Occipital lobe (tissue), 2 donors: ENCODE results near the gene STX1A. TPM values are rescaled to one million over a fixed set of nuclear protein-coding genes. Genes with fewer than 3 reads are reported as not detected.
A peak's percentile ranks its signal among the peaks of the same experiment; 100 is the strongest.
"Not testable (repeated sequence)": the region's sequence is repeated elsewhere in the genome, so short reads cannot be mapped to it uniquely, and the experiment has no call there.

Experiments
- DNase-seq: peaks from one replicate; lab custom pipeline; 2025; lab: John Stamatoyannopoulos, UW
- total RNA-seq: library from RNA; depleted of rRNA; stranded (reverse); fragments of >200 nt; gene quantifications from one replicate; pipeline ENCODE4 v1.2.3, GENCODE V29; 2014

The STX1A gene
- total RNA-seq, 1 donor from 2014 or later: 49.8 TPM

DNA sequence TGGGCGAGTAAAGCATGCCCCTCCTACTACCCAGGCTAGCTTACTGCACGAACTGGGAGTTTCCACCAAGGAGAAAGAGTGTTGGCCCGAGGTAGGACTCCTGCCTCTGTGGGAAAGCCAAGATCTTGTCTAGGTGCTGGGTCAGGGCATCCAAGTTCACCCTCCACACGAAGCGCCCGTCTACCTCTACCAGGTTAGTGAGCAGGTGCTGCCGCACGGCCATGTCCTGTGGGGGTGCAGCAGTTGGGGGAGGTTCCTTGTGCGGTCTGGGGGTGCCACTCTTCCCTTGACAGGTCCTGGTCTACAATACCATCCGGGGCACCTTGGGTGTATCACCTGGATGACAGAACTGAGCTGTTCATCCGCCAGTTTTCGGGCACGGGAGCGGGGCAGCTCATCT is 17.4 kb upstream of the STX1A start:
- DNase-seq: no peak

DNA sequence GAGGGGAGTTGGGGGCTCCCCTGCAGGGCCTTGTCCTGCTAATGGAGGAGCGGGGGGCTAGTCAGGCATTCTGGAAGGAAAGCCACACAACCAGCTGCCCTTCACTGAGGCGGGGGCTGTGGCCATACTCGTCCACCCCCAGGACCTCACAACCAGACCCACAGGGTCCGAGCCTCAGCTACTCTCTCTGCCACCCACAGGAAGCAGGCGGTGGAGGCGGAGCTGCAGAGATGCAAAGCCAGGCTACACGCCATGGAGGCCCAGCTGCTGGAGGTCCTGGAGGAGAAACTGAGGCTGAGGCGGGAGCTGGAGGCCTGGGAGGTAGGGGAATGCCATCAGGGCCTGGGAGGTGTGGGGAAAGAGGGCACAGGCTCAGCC is 16.0 kb upstream of the STX1A start:
- DNase-seq: no peak

DNA sequence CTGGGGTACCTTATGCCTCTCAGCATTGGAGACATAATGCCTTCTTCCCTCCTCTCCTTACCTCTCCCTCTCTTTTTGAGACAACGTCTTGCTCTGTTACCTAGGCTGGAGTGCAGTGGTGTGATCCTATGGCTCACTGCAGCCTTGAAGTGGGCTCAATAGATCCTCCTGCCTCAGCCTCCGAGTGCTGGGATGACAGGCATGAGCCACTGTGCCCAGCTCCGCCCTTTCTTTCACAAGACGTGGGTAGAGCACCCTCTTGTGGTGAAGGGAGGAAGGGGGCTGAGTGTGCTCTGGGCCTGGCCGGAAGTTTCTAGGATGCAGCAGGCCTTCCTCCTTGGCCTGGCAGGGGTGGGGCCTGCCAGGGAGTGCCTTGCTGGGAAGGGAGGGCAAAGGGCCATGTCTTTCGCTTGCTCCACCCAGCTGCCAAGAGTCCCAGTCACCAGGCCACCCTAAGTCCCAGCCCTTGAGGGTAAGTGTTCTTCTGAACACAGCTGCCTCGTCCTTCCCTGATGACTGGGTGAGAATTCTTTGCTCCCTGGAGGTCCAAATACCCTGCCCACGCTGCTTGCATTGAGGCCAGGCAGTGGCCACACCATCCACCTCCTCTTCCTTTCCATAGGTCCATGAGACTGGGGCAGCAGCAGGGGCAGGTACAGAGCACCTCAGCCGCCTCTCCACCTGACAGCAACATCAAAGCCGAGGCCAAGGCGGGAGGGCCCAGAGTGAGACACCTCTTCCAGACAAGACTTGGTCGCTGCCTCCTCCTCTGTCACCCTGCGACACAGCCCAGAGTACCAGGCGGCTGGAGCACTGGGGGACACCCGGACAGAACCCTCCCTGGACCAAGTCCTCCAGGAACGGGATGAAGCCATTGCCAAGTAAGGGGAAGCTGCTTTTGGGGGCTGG is 15.4 kb upstream of the STX1A start:
- peak; percentile 25 for DNase-seq

- no peak for DNase-seq
Measured at GRCh38 chr7:73732397-73732796, 12.9 kb upstream of the STX1A start.

DNA sequence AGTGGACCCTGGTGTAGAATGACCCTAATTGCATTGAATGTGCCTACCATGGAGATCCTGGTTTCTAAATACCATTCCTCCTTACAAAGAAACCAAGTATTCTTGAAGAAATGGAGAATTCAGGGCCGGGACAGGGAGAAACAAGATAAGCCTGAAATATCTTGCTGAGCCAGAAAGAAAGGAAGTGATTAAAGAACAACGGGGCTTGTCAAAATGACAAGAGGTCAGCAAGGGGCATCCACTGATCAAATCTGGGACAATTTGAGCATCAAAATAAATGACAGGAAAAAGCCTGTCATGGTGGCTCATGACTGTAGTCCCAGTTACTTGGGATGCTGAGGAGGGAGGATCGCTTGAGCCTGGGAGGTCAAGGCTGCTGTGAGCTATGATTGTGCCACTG is 11.0 kb upstream of the STX1A start:
- no peak for DNase-seq

GRCh38 chr7:73728551-73728950 is 9.1 kb upstream of the STX1A start:
- no peak for DNase-seq

GRCh38 chr7:73727952-73728351 is 8.5 kb upstream of the STX1A start:
- DNase-seq: no peak

DNA sequence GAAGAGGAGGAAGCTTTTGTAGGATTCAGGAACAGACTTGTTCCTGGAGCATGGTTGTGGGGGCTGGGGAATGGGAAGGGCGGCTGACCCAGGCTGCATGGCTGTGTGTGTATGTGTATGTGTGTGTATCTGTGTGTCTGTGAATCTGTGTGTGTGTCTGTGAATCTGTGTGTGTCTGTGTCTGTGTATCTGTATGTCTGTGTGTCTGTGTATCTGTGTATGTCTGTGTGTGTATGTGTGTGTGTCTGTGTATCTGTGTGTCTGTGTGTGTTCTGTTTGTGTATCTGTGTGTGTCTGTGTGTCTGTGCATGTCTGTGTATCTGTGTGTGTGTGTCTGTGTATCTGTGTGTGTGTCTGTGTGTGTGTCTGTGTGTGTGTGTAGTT is 6.6 kb upstream of the STX1A start:
- no peak for DNase-seq

DNA sequence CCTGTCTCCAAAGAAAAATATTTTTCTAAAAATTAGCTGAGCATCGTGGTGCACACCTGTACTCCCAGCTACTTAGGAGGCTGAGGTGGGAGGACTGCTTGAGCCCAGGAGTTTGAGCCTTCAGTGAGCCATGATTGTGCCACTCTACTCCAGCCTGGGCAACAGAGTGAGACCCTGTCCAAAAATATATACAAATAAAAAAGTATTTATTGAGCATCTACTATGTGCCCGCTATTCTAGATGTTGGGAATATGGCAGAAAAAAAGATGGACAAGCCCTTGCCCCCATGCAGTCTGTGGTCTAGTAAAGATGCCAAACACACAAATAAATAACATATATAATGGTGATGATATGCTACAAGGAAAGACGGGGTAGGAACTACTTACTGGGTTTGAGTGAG is 4.3 kb upstream of the STX1A start:
- DNase-seq: no peak

- no peak for DNase-seq
Measured at GRCh38 chr7:73722785-73723184, 3.3 kb upstream of the STX1A start.

GRCh38 chr7:73722182-73722581 is 2.7 kb upstream of the STX1A start:
- not testable (repeated sequence) for DNase-seq

DNA sequence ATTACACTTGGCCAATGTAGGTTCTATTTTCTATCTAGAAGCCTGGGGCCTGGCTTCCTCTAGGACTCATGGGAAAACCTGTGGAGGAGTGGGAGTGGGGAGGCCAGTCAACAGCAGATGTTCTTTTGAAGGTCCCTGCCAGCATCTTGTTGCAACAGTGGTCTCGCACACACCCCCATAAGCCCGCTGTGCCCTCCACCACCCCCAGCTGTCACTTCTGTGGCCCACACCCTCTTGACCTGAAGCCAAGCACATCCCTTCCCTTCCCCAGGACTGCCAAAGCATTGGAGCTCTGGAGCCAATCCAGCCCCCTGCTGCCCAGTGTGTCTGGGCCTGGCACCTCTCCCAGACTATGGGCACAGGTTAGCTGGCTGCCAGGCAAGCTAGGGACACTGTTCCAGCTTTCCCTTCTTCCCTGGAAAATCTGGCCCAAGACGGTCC is 1.9 kb upstream of the STX1A start:
- DNase-seq: peak; percentile 60

GRCh38 chr7:73720443-73720842 is 974 bp upstream of the STX1A start:
- DNase-seq: not testable (repeated sequence)

- DNase-seq: no peak
Measured at GRCh38 chr7:73719806-73720169, 319 bp upstream of the STX1A start.

GRCh38 chr7:73718438-73718881 is 1.0 kb downstream of the STX1A start:
- no peak for DNase-seq

DNA sequence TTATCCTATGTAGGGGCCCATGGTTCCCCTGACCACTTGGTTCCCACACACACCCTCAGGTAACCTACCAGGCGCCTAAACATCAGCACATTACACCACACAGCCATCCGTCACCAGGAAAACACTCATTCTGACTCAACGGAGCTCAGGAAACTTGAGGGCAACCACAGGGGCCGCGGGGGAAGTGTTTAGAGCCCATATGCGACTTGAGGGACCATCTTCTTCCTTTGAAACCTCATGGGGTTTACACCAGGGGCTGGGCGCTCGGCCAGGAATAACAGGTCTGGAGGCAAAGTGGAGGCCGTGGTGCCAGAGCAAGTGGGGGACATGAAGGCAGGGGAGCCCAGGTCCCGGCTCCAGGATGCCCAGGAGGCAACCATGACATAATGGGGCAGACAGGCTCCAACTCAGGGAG is 1.5 kb downstream of the STX1A start:
- peak; percentile 17 for DNase-seq

DNA sequence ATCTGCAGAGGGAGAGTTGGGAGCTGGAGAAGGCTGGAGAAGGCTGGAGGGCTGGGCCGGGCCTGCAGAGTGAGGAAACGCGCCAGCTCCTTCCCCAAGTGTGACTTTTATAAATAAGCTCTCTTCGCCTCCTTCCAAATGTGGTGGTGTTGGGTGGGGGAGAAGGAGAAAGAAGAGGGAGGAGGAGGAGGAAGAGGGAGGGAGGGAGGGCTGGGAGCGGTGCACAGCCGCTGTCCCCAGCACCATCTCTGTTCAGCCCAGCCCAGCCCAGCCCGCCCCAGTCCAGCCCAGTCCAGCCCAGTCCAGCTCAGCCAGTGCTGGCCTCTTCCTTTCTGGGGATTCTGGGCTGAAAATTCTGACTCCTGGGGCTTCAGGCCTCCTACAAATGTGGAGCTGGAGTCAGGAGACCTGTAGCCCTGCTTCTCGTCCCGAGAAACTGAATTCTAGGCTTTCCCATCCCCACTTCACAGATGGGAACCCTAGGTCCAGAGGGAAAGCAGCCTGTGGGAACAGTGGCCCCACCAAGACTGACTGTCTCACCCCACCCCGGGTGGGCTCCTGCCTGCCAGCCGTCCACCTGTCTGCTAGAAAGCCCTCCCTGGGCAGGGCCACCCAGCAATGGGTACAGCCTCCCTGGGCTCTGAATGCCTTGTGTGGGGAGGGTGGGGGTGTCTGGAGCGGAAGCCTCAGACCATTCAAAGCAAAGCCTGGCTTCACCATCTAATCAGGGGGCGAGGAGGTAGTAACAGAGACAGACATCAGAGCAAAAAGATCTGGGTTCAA is 2.3 kb downstream of the STX1A start:
- DNase-seq: peak; percentile 66

GRCh38 chr7:73716318-73716890 is 3.1 kb downstream of the STX1A start:
- no peak for DNase-seq

DNA sequence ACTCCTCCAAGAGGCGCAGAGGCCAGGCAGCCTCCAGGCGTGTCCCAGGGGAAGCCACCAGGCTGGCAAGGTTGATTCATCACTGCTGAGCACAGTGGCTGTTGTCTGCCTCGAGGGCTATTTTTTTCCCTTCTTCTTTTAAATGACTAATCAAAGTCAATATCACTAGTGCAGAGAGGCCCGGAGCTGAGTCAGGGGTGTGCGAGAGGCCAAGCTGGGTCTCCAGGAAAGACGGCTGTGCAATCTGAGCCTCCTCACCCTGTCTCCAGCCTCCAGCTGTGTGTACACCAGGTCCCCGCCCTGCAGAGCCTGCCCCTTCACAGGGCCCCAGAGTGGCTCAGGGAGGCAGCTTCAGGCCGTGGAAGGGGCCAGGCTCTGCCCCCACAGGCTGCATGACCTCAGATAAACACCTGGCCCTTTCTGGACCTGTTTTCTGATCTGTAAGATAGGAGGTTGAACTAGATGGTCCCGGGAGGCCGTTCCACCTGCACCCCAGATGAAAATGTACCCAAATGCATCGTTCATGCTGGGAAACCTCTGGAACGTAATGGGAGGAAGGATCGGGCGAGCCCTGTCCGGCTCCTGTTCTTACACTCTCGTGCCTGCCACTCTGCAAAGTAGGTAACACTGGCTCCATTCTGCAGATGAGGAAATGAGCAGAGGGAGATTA is 3.7 kb downstream of the STX1A start:
- no peak for DNase-seq

DNA sequence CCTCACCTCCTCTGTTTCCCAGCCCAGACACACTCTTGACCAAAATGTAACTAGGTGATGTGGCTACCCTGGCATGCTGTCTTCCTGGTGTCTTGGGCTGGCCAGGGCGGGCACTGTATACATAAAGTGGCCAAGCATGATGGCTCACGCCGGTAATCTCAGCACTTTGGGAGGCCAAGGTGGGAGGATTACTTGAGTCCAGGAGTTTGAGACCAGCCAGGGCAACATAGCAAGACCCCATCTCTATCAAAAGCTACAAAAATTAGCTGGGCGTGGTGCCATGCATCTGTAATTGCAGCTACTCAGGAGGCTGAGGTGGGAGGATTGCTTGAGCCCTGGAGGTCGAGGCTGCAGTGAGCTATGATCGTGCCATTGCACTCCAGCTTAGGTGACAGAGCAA is 6.2 kb downstream of the STX1A start:
- not testable (repeated sequence) for DNase-seq

DNA sequence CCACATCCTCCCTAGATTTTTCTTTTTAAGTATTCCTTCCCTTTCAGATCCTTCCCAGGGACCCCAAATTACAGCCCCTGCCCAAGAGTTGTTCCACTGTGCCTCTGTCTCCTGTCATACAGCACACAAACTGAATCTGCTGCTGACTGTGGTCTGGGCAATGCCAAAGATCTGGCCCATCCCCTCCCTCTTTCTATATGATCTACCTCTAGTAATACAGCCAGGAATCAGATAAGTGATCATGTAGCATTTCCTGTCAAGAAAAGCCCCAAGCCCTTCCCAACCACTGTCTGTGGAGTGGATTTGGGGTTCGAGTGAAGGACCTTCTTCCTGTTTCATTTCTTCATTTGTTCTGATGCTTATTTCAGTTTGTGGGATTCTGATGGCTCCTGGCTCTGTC is 6.7 kb downstream of the STX1A start:
- no peak for DNase-seq
